ENCODE results near the gene MAPK8IP3. TPM values are rescaled to one million over a fixed set of nuclear protein-coding genes. Genes with fewer than 3 reads are reported as not detected.

The MAPK8IP3 gene
- total and polyA plus RNA-seq, 12 donors, result 12.1 to 430 (median 56.1) TPM

DNA sequence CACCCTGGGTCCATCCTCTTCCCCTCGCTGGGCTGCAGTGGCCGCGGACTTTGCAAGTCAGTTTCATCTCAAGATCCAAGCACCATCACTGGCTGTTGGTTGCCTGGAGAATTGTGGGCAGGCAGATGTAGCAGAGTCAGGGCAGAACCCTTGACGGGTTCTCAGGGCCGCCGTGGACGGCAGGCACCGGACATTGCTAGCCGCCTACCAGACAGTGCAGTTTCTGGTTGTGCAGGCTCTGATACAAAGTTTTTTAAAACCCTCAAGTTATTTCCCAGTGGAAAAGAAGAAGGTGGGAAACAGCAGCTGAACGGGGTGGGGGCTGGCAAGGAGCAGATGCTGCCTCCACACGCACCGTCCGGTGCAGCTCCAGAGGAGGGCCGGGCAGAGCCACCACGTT lies 3.4 kb downstream of the MAPK8IP3 start:
- Histone ChIP-seq H3K4me1 (replicated peaks in 1 of 2) (peaks cover 48 to 61% of the 10 kb centered on the region in 2 donors), H3K9me3 (replicated peaks in 1 of 3) (no peaks in the 10 kb centered on the region), H3K27ac (peak overlapping the region; percentile 5 to 100 (median 92)), H3K27me3 (no peaks in the 10 kb centered on the region), H3K4me3 (no peak overlapping the region), H3K36me3 (replicated peaks in 1 of 2) (no peaks in the 10 kb centered on the region)
- TF ChIP-seq, protein P1, sequence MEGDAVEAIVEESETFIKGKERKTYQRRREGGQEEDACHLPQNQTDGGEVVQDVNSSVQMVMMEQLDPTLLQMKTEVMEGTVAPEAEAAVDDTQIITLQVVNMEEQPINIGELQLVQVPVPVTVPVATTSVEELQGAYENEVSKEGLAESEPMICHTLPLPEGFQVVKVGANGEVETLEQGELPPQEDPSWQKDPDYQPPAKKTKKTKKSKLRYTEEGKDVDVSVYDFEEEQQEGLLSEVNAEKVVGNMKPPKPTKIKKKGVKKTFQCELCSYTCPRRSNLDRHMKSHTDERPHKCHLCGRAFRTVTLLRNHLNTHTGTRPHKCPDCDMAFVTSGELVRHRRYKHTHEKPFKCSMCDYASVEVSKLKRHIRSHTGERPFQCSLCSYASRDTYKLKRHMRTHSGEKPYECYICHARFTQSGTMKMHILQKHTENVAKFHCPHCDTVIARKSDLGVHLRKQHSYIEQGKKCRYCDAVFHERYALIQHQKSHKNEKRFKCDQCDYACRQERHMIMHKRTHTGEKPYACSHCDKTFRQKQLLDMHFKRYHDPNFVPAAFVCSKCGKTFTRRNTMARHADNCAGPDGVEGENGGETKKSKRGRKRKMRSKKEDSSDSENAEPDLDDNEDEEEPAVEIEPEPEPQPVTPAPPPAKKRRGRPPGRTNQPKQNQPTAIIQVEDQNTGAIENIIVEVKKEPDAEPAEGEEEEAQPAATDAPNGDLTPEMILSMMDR (IDR thresholded peaks at IDR 0.05), result no peak
- TF ChIP-seq POLR2A (IDR thresholded peaks at IDR 0.05), result no peak
- WGBS, 4 donors, result 59 to 71% (median 62%) methylated on average over 13 to 15 of the region's 15 CpGs
- intact Hi-C loops (cut with DNase I), result no loop called here
- no peak for DNase-seq

DNA sequence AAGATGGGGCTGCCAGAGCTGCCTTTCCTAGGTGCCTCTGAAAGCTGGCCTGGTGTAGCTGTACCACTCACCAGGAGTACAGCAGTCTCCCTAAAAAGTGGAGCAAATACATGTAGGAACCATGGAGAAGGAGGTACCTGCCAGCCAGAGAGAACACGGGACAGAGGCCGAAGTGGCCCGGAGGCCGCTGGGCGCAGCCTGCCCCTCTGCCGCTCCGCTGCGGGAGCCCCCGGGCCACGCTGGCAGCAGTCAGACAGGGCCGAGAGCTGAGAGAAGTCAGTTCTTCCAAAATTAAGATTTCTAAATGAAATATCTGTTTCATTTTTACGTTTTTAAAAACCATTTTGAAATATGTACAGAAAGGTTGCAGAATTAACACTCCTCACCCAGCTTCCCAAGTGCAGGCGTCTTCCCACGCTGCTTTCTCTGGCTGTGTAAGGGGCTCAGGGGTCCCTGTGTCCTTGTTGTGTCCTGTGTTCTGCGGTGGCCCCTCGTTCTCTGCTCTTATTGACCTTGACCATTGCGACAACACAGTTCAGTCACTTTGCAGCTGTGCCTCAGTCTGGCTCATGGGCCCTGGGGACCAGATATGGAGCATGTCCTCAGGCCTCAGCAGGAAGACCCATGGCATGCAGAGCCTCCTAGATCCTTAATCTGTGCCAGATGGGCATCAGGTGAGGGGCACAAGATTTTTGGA lies 5.0 kb downstream of the MAPK8IP3 start:
- intact Hi-C loops (cut with DNase I), result loop anchor here in 1 of 2 donors (10.0 kb wide), 1 partner anchor 96 kb away; the partner anchor contains the start of genes CRAMP1 and IFT140
- H3K27me3 ChIP-seq, result no peaks in the 10 kb centered on the region
- 79 to 85% (median 80%) methylated on average over 17 of the region's 17 CpGs for WGBS, 4 donors
- H3K9me3 ChIP-seq (replicated peaks in 1 of 3), result no peaks in the 10 kb centered on the region
- no peaks in the 10 kb centered on the region for H3K36me3 ChIP-seq (replicated peaks in 1 of 2)
- H3K4me1 ChIP-seq (replicated peaks in 1 of 2), result peaks cover 42 to 54% of the 10 kb centered on the region in 2 donors
- TF ChIP-seq POLR2A (IDR thresholded peaks at IDR 0.05), result no peak
- TF ChIP-seq, protein P1 (IDR thresholded peaks at IDR 0.05), result no peak
- H3K4me3 ChIP-seq, result no peak overlapping the region
- no peak overlapping the region for H3K27ac ChIP-seq
- no peak for DNase-seq

GRCh38 chr16:1712791-1713261 lies 6.8 kb downstream of the MAPK8IP3 start:
- WGBS, 4 donors, result 22 to 42% (median 38%) methylated on average over 7 to 14 of the region's 14 CpGs
- Histone ChIP-seq H3K36me3 (replicated peaks in 1 of 2) (no peaks in the 10 kb centered on the region), H3K4me1 (replicated peaks in 1 of 2) (peaks cover 29 to 44% of the 10 kb centered on the region in 2 donors), H3K9me3 (replicated peaks in 1 of 3) (no peaks in the 10 kb centered on the region), H3K27ac (peak overlapping the region in 3 of 5 donors; percentile 13 to 60 (median 54)), H3K4me3 (no peak overlapping the region), H3K27me3 (no peaks in the 10 kb centered on the region)
- intact Hi-C loops (cut with DNase I), result loop anchor here in 1 of 2 donors (10.0 kb wide), 1 partner anchor 98 kb away; the partner anchor contains the start of genes CRAMP1 and IFT140
- DNase-seq, result peak in 5 of 7 donors; percentile 36 to 73 (median 61)
- TF ChIP-seq, protein P1 (IDR thresholded peaks at IDR 0.05), result no peak
- peak in 1 of 2 donors; percentile 8 for TF ChIP-seq POLR2A (IDR thresholded peaks at IDR 0.05)

DNA sequence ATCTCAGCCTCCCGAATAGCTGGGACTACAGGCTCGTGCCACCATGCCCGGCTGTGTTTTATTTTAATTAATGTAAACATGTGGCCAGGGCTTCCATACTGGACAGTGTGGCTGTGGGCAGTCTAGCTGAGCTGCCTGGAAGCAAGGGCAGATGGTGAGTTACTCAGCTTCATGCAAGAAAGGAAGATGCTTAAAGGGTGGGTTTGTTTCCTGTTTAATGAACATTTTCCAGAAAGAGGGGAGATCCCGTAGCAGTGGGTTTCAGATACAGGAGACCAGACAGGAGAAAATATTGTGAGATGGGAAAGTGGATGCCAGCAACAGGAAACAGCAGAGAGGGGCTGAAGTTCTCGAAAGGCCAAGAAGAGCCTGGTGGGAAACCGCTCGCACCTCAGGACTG lies 7.3 kb downstream of the MAPK8IP3 start:
- WGBS, 4 donors, result 67 to 72% (median 70%) methylated on average over 7 of the region's 7 CpGs
- TF ChIP-seq, protein P1 (IDR thresholded peaks at IDR 0.05), result no peak
- TF ChIP-seq POLR2A (IDR thresholded peaks at IDR 0.05), result no peak
- DNase-seq, result no peak

More for the DNA sequence above, 7.3 kb downstream of the MAPK8IP3 start:
- Histone ChIP-seq H3K36me3 (replicated peaks in 1 of 2) (no peaks in the 10 kb centered on the region), H3K4me1 (replicated peaks in 1 of 2) (peaks cover 24 to 39% of the 10 kb centered on the region in 2 donors), H3K4me3 (no peak overlapping the region), H3K27ac (peak overlapping the region in 2 of 5 donors; percentile 13 to 60), H3K27me3 (no peaks in the 10 kb centered on the region), H3K9me3 (replicated peaks in 1 of 3) (no peaks in the 10 kb centered on the region)
- intact Hi-C loops (cut with DNase I), result loop anchor here in 1 of 2 donors (10.0 kb wide), 1 partner anchor 99 kb away; the partner anchor contains the start of genes CRAMP1 and IFT140

Data from adrenal gland (tissue), 12 donors.